GM19468 (cell line): Measurements from ENCODE around the gene NOL6.
"Not testable (repeated sequence)": the region's sequence is repeated elsewhere in the genome, so short reads cannot be mapped to it uniquely, and the experiment has no call there.

Experiments
- ATAC-seq: cut with Tn5 transposase; IDR thresholded peaks from one replicate; pipeline ENCODE4 v1.9.1; 2021; ENCODE audit warnings: mild to moderate bottlenecking, moderate library complexity, moderate number of reproducible peaks; ENCODE audit not compliant: unreplicated experiment; ENCODE audit errors: extremely low read depth

NOL6 gene

GRCh38 chr9:33473643-33474352 lies at the start of gene NOL6:
Gene NOL6, minus strand, starts transcription at chr9:33473924. Its CDS starts 82 bp downstream, at chr9:33473842.
- peak; percentile 86 for ATAC-seq

GRCh38 chr9:33521861-33522260 lies 48.1 kb upstream of the NOL6 start:
- not testable (repeated sequence) for ATAC-seq

- ATAC-seq: not testable (repeated sequence)
Measured at GRCh38 chr9:33517934-33518577, 44.3 kb upstream of the NOL6 start.

- no peak for ATAC-seq
Measured at GRCh38 chr9:33517373-33517772, 43.6 kb upstream of the NOL6 start.

- ATAC-seq: not testable (repeated sequence)
Measured at GRCh38 chr9:33516397-33516796, 42.7 kb upstream of the NOL6 start.

GRCh38 chr9:33515342-33515995 lies 41.7 kb upstream of the NOL6 start:
- not testable (repeated sequence) for ATAC-seq

- not testable (repeated sequence) for ATAC-seq
Measured at GRCh38 chr9:33512535-33512934, 38.8 kb upstream of the NOL6 start.

- not testable (repeated sequence) for ATAC-seq
Measured at GRCh38 chr9:33511184-33511517, 37.4 kb upstream of the NOL6 start.

GRCh38 chr9:33510262-33511183 lies 36.8 kb upstream of the NOL6 start:
- ATAC-seq: no peak

GRCh38 chr9:33506626-33507370 lies 33.1 kb upstream of the NOL6 start:
- ATAC-seq: no peak

- ATAC-seq: no peak
Measured at GRCh38 chr9:33498387-33498786, 24.7 kb upstream of the NOL6 start.

- not testable (repeated sequence) for ATAC-seq
Measured at GRCh38 chr9:33493819-33494218, 20.1 kb upstream of the NOL6 start.

GRCh38 chr9:33489066-33489465 lies 15.3 kb upstream of the NOL6 start:
- no peak for ATAC-seq

GRCh38 chr9:33485312-33485711 lies 11.6 kb upstream of the NOL6 start:
- not testable (repeated sequence) for ATAC-seq

GRCh38 chr9:33480976-33481375 lies 7.3 kb upstream of the NOL6 start:
- ATAC-seq: no peak

- no peak for ATAC-seq
Measured at GRCh38 chr9:33480106-33480505, 6.4 kb upstream of the NOL6 start.

- no peak for ATAC-seq
Measured at GRCh38 chr9:33476503-33476902, 2.8 kb upstream of the NOL6 start.

GRCh38 chr9:33475357-33475756 lies 1.6 kb upstream of the NOL6 start:
- no peak for ATAC-seq

GRCh38 chr9:33472881-33473615 lies 676 bp downstream of the NOL6 start:
- ATAC-seq: no peak
